Activated naive CD8-positive, alpha-beta T cell treated with anti-CD3 and anti-CD28 coated beads, Interleukin-2, amount 50 U/mL, for 16 hours (primary cell): Measurements from ENCODE around the gene PKD2L1.
"Not testable (repeated sequence)": the region's sequence is repeated elsewhere in the genome, so short reads cannot be mapped to it uniquely, and the experiment has no call there.

Source experiments
- DNase-seq: peaks from one replicate; pipeline ENCODE4 v3.0.0-alpha.2; 2020; ENCODE audit warnings: low read depth, low spot score

PKD2L1 gene

GRCh38 chr10:100333661-100334440 is 3.8 kb upstream of the PKD2L1 start:
- DNase-seq: no peak

- DNase-seq: no peak
These were observed 3.1 kb upstream of the PKD2L1 start for GRCh38 chr10:100333106-100333505.

GRCh38 chr10:100328198-100328597 is 1.8 kb downstream of the PKD2L1 start:
- DNase-seq: no peak

GRCh38 chr10:100327718-100328009 is 2.4 kb downstream of the PKD2L1 start:
- no peak for DNase-seq

GRCh38 chr10:100327007-100327717 is 2.9 kb downstream of the PKD2L1 start:
- no peak for DNase-seq

GRCh38 chr10:100325158-100325557 is 4.9 kb downstream of the PKD2L1 start:
- DNase-seq: no peak

GRCh38 chr10:100319707-100320402 is 10.2 kb downstream of the PKD2L1 start:
- DNase-seq: no peak

GRCh38 chr10:100318207-100318606 is 11.8 kb downstream of the PKD2L1 start:
- no peak for DNase-seq

GRCh38 chr10:100315615-100316014 is 14.4 kb downstream of the PKD2L1 start:
- DNase-seq: no peak

GRCh38 chr10:100311298-100311697 is 18.7 kb downstream of the PKD2L1 start:
- DNase-seq: no peak

GRCh38 chr10:100307684-100308083 is 22.3 kb downstream of the PKD2L1 start:
- DNase-seq: no peak

- DNase-seq: no peak
These were observed 23.2 kb downstream of the PKD2L1 start for GRCh38 chr10:100306861-100307260.

GRCh38 chr10:100304414-100304813 is 25.6 kb downstream of the PKD2L1 start:
- DNase-seq: no peak

- no peak for DNase-seq
These were observed 26.2 kb downstream of the PKD2L1 start for GRCh38 chr10:100303724-100304319.

- DNase-seq: not testable (repeated sequence)
These were observed 28.9 kb downstream of the PKD2L1 start for GRCh38 chr10:100301123-100301522.

GRCh38 chr10:100297242-100297641 is 32.8 kb downstream of the PKD2L1 start:
- DNase-seq: no peak

- DNase-seq: no peak
These were observed 37.0 kb downstream of the PKD2L1 start for GRCh38 chr10:100293066-100293465.

GRCh38 chr10:100292300-100292699 is 37.7 kb downstream of the PKD2L1 start:
- not testable (repeated sequence) for DNase-seq

GRCh38 chr10:100291356-100291755 is 38.7 kb downstream of the PKD2L1 start:
- DNase-seq: no peak

- no peak for DNase-seq
These were observed 40.4 kb downstream of the PKD2L1 start for GRCh38 chr10:100289641-100290040.

- DNase-seq: no peak
These were observed 41.8 kb downstream of the PKD2L1 start for GRCh38 chr10:100288196-100288595.

- DNase-seq: no peak
These were observed 42.3 kb downstream of the PKD2L1 start for GRCh38 chr10:100287756-100288155.
